ENCODE data around the gene ZC3H12C.

ZC3H12C gene

GRCh38 chr11:110134110-110134509, 40.9 kb downstream of the ZC3H12C start:
- ATAC-seq (ENCODE audit: low read depth) = no peak
- no peak for DNase-seq (ENCODE audit: low spot score)
- H3K36me3 ChIP-seq (ENCODE audit: low read depth) = peaks cover 30% of the 10 kb centered on the region
- H3K4me1 ChIP-seq (ENCODE audit: insufficient read depth, poor library complexity, severe bottlenecking) = peaks cover 19% of the 10 kb centered on the region
- no peaks in the 10 kb centered on the region for H3K27me3 ChIP-seq (ENCODE audit: insufficient read depth, poor library complexity, severe bottlenecking)
- H3K9me3 ChIP-seq (ENCODE audit: severe bottlenecking) = peaks cover 4% of the 10 kb centered on the region
- H3K4me3 ChIP-seq (ENCODE audit: severe bottlenecking) = no peak overlapping the region
- TF ChIP-seq CTCF (IDR thresholded peaks at IDR 0.05; ENCODE audit: poor library complexity, severe bottlenecking) = no peak
- H3K27ac ChIP-seq (ENCODE audit: poor library complexity, severe bottlenecking) = no peak overlapping the region

GRCh38 chr11:110141812-110142211, 48.6 kb downstream of the ZC3H12C start:
- TF ChIP-seq CTCF (IDR thresholded peaks at IDR 0.05; ENCODE audit: poor library complexity, severe bottlenecking) = no peak

GRCh38 chr11:110147962-110148709, 54.9 kb downstream of the ZC3H12C start:
- no peak for DNase-seq (ENCODE audit: low spot score)
- Histone ChIP-seq H3K9me3 (ENCODE audit: severe bottlenecking) (no peaks in the 10 kb centered on the region), H3K27ac (ENCODE audit: poor library complexity, severe bottlenecking) (peak overlapping the region; percentile 32), H3K27me3 (ENCODE audit: insufficient read depth, poor library complexity, severe bottlenecking) (no peaks in the 10 kb centered on the region), H3K4me3 (ENCODE audit: severe bottlenecking) (no peak overlapping the region), H3K4me1 (ENCODE audit: insufficient read depth, poor library complexity, severe bottlenecking) (peaks cover 18% of the 10 kb centered on the region), H3K36me3 (ENCODE audit: low read depth) (peaks cover 6% of the 10 kb centered on the region)
- peak; percentile 24; the same call in 1 of the 3 replicates for ATAC-seq (ENCODE audit: low read depth)
- TF ChIP-seq CTCF (IDR thresholded peaks at IDR 0.05; ENCODE audit: poor library complexity, severe bottlenecking) = no peak

More at GRCh38 chr11:110141812-110142211, 48.6 kb downstream of the ZC3H12C start:
- DNase-seq (ENCODE audit: low spot score) = no peak
- peak overlapping the region; percentile 33 for H3K27ac ChIP-seq (ENCODE audit: poor library complexity, severe bottlenecking)
- H3K4me3 ChIP-seq (ENCODE audit: severe bottlenecking) = no peak overlapping the region
- H3K9me3 ChIP-seq (ENCODE audit: severe bottlenecking) = no peaks in the 10 kb centered on the region
- no peaks in the 10 kb centered on the region for H3K27me3 ChIP-seq (ENCODE audit: insufficient read depth, poor library complexity, severe bottlenecking)
- peaks cover 44% of the 10 kb centered on the region for H3K36me3 ChIP-seq (ENCODE audit: low read depth)
- peaks cover 12% of the 10 kb centered on the region for H3K4me1 ChIP-seq (ENCODE audit: insufficient read depth, poor library complexity, severe bottlenecking)
- peak; percentile 93 for ATAC-seq (ENCODE audit: low read depth)

GRCh38 chr11:110148775-110149744, 55.9 kb downstream of the ZC3H12C start:
- TF ChIP-seq CTCF (IDR thresholded peaks at IDR 0.05; ENCODE audit: poor library complexity, severe bottlenecking) = no peak
- Histone ChIP-seq H3K27ac (ENCODE audit: poor library complexity, severe bottlenecking) (peak overlapping the region; percentile 32), H3K4me1 (ENCODE audit: insufficient read depth, poor library complexity, severe bottlenecking) (peaks cover 18% of the 10 kb centered on the region), H3K27me3 (ENCODE audit: insufficient read depth, poor library complexity, severe bottlenecking) (no peaks in the 10 kb centered on the region), H3K36me3 (ENCODE audit: low read depth) (peaks cover 11% of the 10 kb centered on the region), H3K9me3 (ENCODE audit: severe bottlenecking) (no peaks in the 10 kb centered on the region), H3K4me3 (ENCODE audit: severe bottlenecking) (no peak overlapping the region)
- peak; percentile 77 for ATAC-seq (ENCODE audit: low read depth)
- DNase-seq (ENCODE audit: low spot score) = no peak

All from RWPE2 (cell line).